H1 (cell line): ENCODE data around the gene MFSD2A. TPM values are rescaled to one million over a fixed set of nuclear protein-coding genes. Genes with fewer than 3 reads are reported as not detected.

Experiments
- BRCA1 ChIP-seq: IDR thresholded peaks from 2 replicates; pipeline ENCODE4 v1.6.1; 2012; ENCODE audit warnings: low read depth, low read length, improper control_type of control experiment
- CHD2 ChIP-seq: IDR thresholded peaks from 2 replicates; pipeline ENCODE4 v1.6.1; 2012; ENCODE audit warnings: low read length, improper control_type of control experiment
- KDM5A ChIP-seq: fragments of 200-600 bp; IDR thresholded peaks from 2 replicates; pipeline ENCODE4 v1.7.1; 2012; ENCODE audit warnings: mild to moderate bottlenecking, low read length, inconsistent platforms, mixed read lengths
- RNF2 ChIP-seq: fragments of 200-900, 300-1000 bp; sonication (generic); IDR thresholded peaks from 2 replicates; pipeline ENCODE4 v1.7.1; 2016; ENCODE audit warnings: borderline replicate concordance, low read depth, mild to moderate bottlenecking, antibody characterized with exemption, low read length; ENCODE audit not compliant: poor library complexity, severe bottlenecking; ENCODE audit errors: missing control alignments
- SIX5 ChIP-seq: IDR thresholded peaks from 2 replicates; pipeline ENCODE4 v1.6.1; 2011; ENCODE audit warnings: mild to moderate bottlenecking, low read depth, low read length
- polyA plus RNA-seq, 7 experiments: library from polyadenylated mRNA; depleted of rRNA in 3 of 7; stranded (reverse) in 5 of 7; unstranded in 2 of 7; fragments of >200 nt in 5 of 7; fragments of 200-250 nt in 2 of 7; gene quantifications; 1 replicate in 5 of 7; 2 replicates in 1 of 7; 4 replicates in 1 of 7; pipeline versions ENCODE4 v1.2.1 to v1.2.3, GENCODE V29; 2011 to 2013; ENCODE audit warnings: missing spikeins in 2 of 7, mixed read lengths in 2 of 7
- total RNA-seq: library from RNA; stranded (reverse); fragmentation: NEBNext Ultra II Directional; extraction: Animal tissue kit (Norgen Biotek cat#: 25700); gene quantifications from 2 replicates; pipeline ENCODE4 v1.2.1, GENCODE V29; 2021
- TF ChIP-seq, protein P1 (sequence below): fragments of 300-600 bp; sonication (generic); IDR thresholded peaks from 2 replicates; pipeline ENCODE4 v1.7.1; 2012; ENCODE audit warnings: low read length, moderate library complexity, mild to moderate bottlenecking, inconsistent platforms; ENCODE audit not compliant: insufficient replicate concordance
- TF ChIP-seq, protein P2 (sequence below): IDR thresholded peaks from 2 replicates; pipeline ENCODE4 v1.6.1; 2011; ENCODE audit warnings: low read length, improper control_type of control experiment

Gene MFSD2A
- total and polyA plus RNA-seq, 2 of the 8 experiments (the other 6 are each of a cell fraction or from before 2014, with no cell fraction given), result 18.3 to 25.9 TPM

DNA sequence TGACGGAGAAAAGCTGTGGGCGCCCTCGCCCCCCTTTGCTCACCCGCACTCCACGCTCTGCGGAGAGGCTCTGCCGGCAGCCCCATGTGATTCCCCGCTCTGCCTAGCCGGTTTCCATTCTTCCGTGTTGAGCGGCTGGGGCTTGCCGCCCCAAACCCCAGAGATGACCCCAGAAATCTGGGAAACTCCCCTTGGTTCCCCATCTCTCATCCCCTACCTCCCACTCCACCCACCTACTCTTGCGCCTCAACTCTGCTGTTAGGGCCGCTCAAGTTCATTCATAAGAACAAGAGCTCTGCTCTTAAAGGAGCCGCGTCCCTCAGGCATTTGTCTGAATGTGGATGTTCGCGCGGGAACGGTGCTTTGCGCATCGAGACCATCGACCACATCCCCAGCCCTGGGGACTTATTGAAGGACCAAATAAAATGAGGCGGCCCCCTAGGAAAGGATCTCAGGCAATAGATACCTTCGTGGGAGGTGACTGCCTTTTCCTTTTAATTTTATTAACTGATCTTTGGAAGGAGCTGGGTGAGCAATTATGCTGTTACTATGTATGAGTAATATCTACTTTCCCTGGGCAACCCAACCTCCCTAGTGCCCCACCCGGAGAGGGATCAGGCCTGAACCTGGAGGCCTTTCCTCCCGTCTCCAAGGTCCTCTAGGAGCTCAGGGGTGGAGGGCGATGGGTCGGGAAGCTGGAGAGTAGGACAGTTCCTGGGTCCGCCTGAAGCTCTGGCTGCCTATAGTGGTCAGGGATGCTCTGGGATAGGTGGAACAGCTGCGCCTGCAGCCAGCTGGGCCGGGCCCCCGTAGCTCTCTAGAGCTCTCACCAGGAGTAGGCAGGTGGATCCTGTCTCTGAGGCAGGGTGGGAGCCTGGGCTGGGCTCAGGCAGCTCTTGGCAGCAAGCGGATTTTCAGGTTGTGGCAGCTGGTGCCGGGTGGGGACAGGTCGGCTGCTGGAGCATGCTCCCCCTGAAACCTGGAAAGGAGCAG is 898 bp downstream of the MFSD2A start (continued):
- TF ChIP-seq, protein P1, sequence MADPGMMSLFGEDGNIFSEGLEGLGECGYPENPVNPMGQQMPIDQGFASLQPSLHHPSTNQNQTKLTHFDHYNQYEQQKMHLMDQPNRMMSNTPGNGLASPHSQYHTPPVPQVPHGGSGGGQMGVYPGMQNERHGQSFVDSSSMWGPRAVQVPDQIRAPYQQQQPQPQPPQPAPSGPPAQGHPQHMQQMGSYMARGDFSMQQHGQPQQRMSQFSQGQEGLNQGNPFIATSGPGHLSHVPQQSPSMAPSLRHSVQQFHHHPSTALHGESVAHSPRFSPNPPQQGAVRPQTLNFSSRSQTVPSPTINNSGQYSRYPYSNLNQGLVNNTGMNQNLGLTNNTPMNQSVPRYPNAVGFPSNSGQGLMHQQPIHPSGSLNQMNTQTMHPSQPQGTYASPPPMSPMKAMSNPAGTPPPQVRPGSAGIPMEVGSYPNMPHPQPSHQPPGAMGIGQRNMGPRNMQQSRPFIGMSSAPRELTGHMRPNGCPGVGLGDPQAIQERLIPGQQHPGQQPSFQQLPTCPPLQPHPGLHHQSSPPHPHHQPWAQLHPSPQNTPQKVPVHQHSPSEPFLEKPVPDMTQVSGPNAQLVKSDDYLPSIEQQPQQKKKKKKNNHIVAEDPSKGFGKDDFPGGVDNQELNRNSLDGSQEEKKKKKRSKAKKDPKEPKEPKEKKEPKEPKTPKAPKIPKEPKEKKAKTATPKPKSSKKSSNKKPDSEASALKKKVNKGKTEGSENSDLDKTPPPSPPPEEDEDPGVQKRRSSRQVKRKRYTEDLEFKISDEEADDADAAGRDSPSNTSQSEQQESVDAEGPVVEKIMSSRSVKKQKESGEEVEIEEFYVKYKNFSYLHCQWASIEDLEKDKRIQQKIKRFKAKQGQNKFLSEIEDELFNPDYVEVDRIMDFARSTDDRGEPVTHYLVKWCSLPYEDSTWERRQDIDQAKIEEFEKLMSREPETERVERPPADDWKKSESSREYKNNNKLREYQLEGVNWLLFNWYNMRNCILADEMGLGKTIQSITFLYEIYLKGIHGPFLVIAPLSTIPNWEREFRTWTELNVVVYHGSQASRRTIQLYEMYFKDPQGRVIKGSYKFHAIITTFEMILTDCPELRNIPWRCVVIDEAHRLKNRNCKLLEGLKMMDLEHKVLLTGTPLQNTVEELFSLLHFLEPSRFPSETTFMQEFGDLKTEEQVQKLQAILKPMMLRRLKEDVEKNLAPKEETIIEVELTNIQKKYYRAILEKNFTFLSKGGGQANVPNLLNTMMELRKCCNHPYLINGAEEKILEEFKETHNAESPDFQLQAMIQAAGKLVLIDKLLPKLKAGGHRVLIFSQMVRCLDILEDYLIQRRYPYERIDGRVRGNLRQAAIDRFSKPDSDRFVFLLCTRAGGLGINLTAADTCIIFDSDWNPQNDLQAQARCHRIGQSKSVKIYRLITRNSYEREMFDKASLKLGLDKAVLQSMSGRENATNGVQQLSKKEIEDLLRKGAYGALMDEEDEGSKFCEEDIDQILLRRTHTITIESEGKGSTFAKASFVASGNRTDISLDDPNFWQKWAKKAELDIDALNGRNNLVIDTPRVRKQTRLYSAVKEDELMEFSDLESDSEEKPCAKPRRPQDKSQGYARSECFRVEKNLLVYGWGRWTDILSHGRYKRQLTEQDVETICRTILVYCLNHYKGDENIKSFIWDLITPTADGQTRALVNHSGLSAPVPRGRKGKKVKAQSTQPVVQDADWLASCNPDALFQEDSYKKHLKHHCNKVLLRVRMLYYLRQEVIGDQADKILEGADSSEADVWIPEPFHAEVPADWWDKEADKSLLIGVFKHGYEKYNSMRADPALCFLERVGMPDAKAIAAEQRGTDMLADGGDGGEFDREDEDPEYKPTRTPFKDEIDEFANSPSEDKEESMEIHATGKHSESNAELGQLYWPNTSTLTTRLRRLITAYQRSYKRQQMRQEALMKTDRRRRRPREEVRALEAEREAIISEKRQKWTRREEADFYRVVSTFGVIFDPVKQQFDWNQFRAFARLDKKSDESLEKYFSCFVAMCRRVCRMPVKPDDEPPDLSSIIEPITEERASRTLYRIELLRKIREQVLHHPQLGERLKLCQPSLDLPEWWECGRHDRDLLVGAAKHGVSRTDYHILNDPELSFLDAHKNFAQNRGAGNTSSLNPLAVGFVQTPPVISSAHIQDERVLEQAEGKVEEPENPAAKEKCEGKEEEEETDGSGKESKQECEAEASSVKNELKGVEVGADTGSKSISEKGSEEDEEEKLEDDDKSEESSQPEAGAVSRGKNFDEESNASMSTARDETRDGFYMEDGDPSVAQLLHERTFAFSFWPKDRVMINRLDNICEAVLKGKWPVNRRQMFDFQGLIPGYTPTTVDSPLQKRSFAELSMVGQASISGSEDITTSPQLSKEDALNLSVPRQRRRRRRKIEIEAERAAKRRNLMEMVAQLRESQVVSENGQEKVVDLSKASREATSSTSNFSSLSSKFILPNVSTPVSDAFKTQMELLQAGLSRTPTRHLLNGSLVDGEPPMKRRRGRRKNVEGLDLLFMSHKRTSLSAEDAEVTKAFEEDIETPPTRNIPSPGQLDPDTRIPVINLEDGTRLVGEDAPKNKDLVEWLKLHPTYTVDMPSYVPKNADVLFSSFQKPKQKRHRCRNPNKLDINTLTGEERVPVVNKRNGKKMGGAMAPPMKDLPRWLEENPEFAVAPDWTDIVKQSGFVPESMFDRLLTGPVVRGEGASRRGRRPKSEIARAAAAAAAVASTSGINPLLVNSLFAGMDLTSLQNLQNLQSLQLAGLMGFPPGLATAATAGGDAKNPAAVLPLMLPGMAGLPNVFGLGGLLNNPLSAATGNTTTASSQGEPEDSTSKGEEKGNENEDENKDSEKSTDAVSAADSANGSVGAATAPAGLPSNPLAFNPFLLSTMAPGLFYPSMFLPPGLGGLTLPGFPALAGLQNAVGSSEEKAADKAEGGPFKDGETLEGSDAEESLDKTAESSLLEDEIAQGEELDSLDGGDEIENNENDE, result no peak
- TF ChIP-seq SIX5, result no peak
- TF ChIP-seq RNF2, result no peak
- 0 out of 2 replicates have a peak, but pooled peaks have one; percentile 6 for TF ChIP-seq CHD2
- TF ChIP-seq, protein P2, sequence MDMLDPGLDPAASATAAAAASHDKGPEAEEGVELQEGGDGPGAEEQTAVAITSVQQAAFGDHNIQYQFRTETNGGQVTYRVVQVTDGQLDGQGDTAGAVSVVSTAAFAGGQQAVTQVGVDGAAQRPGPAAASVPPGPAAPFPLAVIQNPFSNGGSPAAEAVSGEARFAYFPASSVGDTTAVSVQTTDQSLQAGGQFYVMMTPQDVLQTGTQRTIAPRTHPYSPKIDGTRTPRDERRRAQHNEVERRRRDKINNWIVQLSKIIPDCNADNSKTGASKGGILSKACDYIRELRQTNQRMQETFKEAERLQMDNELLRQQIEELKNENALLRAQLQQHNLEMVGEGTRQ, result no peak
- no peak for TF ChIP-seq BRCA1
- TF ChIP-seq KDM5A, result no peak
